H1 (cell line): ENCODE results near the gene KCTD21. TPM values are rescaled to one million over a fixed set of nuclear protein-coding genes. Genes with fewer than 3 reads are reported as not detected.

Experiments used
- BRCA1 ChIP-seq: IDR thresholded peaks from 2 replicates; pipeline ENCODE4 v1.6.1; 2012; ENCODE audit warnings: low read depth, low read length, improper control_type of control experiment
- CREB1 ChIP-seq: IDR thresholded peaks from 2 replicates; pipeline ENCODE4 v1.6.1; 2012; ENCODE audit warnings: inconsistent platforms
- HDAC6 ChIP-seq: IDR thresholded peaks from one replicate; pipeline ENCODE4 v1.7.1; 2012; ENCODE audit warnings: low read depth, mild to moderate bottlenecking, inconsistent platforms, low read length, moderate library complexity
- JUN ChIP-seq: IDR thresholded peaks from 2 replicates; pipeline ENCODE4 v1.6.1; 2011; ENCODE audit warnings: low read depth, mild to moderate bottlenecking, improper control_type of control experiment, low read length
- PHF8 ChIP-seq: fragments of 200-600 bp; sonication (generic); conservative IDR thresholded peaks from 2 replicates; pipeline ENCODE4 v1.7.1; 2012; ENCODE audit warnings: low read depth, mild to moderate bottlenecking, inconsistent platforms, low read length, moderate library complexity
- RXRA ChIP-seq: IDR thresholded peaks from 2 replicates; pipeline ENCODE4 v1.6.1; 2011; ENCODE audit warnings: low read depth, mild to moderate bottlenecking, low read length, moderate library complexity; ENCODE audit not compliant: insufficient read depth
- SAP30 ChIP-seq: fragments of 300-600 bp; sonication (generic); IDR thresholded peaks from 2 replicates; pipeline ENCODE4 v1.7.1; 2012; ENCODE audit warnings: low read length, moderate library complexity, mild to moderate bottlenecking, inconsistent platforms; ENCODE audit not compliant: insufficient read depth, insufficient replicate concordance
- SIRT6 ChIP-seq: IDR thresholded peaks from one replicate; pipeline ENCODE4 v1.7.1; 2012; ENCODE audit warnings: low read length, inconsistent platforms
- SIX5 ChIP-seq: IDR thresholded peaks from 2 replicates; pipeline ENCODE4 v1.6.1; 2011; ENCODE audit warnings: mild to moderate bottlenecking, low read depth, low read length
- polyA plus RNA-seq, 7 experiments: library from polyadenylated mRNA; depleted of rRNA in 3 of 7; stranded (reverse) in 5 of 7; unstranded in 2 of 7; fragments of >200 nt in 5 of 7; fragments of 200-250 nt in 2 of 7; gene quantifications; 1 replicate in 5 of 7; 2 replicates in 1 of 7; 4 replicates in 1 of 7; pipeline versions ENCODE4 v1.2.1 to v1.2.3, GENCODE V29; 2011 to 2013; ENCODE audit warnings: missing spikeins in 2 of 7, mixed read lengths in 2 of 7
- total RNA-seq: library from RNA; stranded (reverse); fragmentation: NEBNext Ultra II Directional; extraction: Animal tissue kit (Norgen Biotek cat#: 25700); gene quantifications from 2 replicates; pipeline ENCODE4 v1.2.1, GENCODE V29; 2021

Gene KCTD21
- total and polyA plus RNA-seq, 2 of the 8 experiments (the other 6 are each of a cell fraction or from before 2014, with no cell fraction given): 3.2 to 4.1 TPM

- no peak for TF ChIP-seq PHF8
- TF ChIP-seq SAP30: no peak
- TF ChIP-seq JUN: no peak
- no peak for TF ChIP-seq CREB1
- TF ChIP-seq SIX5: no peak
- no peak for TF ChIP-seq BRCA1
- no peak for TF ChIP-seq RXRA
- no peak for TF ChIP-seq HDAC6
- TF ChIP-seq SIRT6: no peak
- TF ChIP-seq, all 59 proteins: peak for 0
These were observed 23.1 kb upstream of the KCTD21 start (continued) for GRCh38 chr11:78211565-78211964.
